HEK293 (cell line): Measurements from ENCODE around the gene BHLHA9.

Source experiments
- CTCF ChIA-PET: fragments of 350-600 bp; formaldehyde crosslinking; extraction: SDS; loops from one replicate; lab custom pipeline; 2021; ENCODE audit warnings: antibody characterized with exemption; lab: Yijun Ruan, JAX
- POLR2A ChIA-PET: fragments of 300-600 bp; formaldehyde crosslinking; extraction: SDS; loops from one replicate; lab custom pipeline; 2020; ENCODE audit warnings: antibody characterized with exemption, inconsistent platforms; lab: Yijun Ruan, JAX
- H3K27ac ChIP-seq: fragments of 200-500 bp; sonication (Bioruptor generic); 2 replicates; pipeline ENCODE4 v1.5.1; 2014; ENCODE audit warnings: low read depth, low read length, control low read depth, inconsistent platforms; ENCODE audit errors: extremely low read depth
- H3K36me3 ChIP-seq, 2 experiments: fragments of 200-500 bp in 1 of 2; sonication (Bioruptor generic) in 1 of 2; 1 replicate in 1 of 2; 2 replicates in 1 of 2; pipeline ENCODE4 v1.5.1; 2014 to 2017; ENCODE audit warnings: inconsistent platforms in 2 of 2, low read length in 2 of 2; ENCODE audit not compliant: control insufficient read depth in 2 of 2, insufficient read depth in 1 of 2
- H3K4me1 ChIP-seq: fragments of 200-500 bp; sonication (Bioruptor generic); 2 replicates; pipeline ENCODE4 v1.5.1; 2014; ENCODE audit warnings: mild to moderate bottlenecking, low read length, inconsistent platforms; ENCODE audit not compliant: control insufficient read depth, insufficient read depth
- H3K4me3 ChIP-seq: 2 replicates; pipeline ENCODE4 v1.5.1; 2011; ENCODE audit warnings: low read depth, mild to moderate bottlenecking, control low read depth, low read length, moderate library complexity
- H3K9me3 ChIP-seq: fragments of 200-500 bp; sonication (Bioruptor generic); 2 replicates; pipeline ENCODE4 v1.5.1; 2014; ENCODE audit warnings: low read depth, low read length, inconsistent platforms; ENCODE audit not compliant: control insufficient read depth, insufficient read depth
- SP3 ChIP-seq: fragments of 450-650 bp; formaldehyde crosslinking; IDR thresholded peaks from 2 replicates; pipeline ENCODE4 v1.5.1; 2016; ENCODE audit warnings: missing biosample characterization, missing genetic modification characterization
- ZNF23 ChIP-seq: fragments of 450-650 bp; formaldehyde crosslinking; IDR thresholded peaks from 2 replicates; pipeline ENCODE4 v1.5.1; 2016; ENCODE audit warnings: missing biosample characterization, missing genetic modification characterization, borderline replicate concordance
- ZNF335 ChIP-seq: fragments of 450-650 bp; formaldehyde crosslinking; conservative IDR thresholded peaks from 2 replicates; pipeline ENCODE4 v1.5.1; 2016; ENCODE audit warnings: missing biosample characterization, missing genetic modification characterization
- ZNF394 ChIP-seq: fragments of 450-650 bp; formaldehyde crosslinking; IDR thresholded peaks from 2 replicates; pipeline ENCODE4 v1.5.1; 2016; ENCODE audit warnings: missing biosample characterization, missing genetic modification characterization, mild to moderate bottlenecking, moderate library complexity, borderline replicate concordance
- ZNF416 ChIP-seq: fragments of 450-650 bp; formaldehyde crosslinking; IDR thresholded peaks from 2 replicates; pipeline ENCODE4 v1.5.1; 2016; ENCODE audit warnings: missing biosample characterization, missing genetic modification characterization
- ZNF555 ChIP-seq: fragments of 450-650 bp; formaldehyde crosslinking; conservative IDR thresholded peaks from 2 replicates; pipeline ENCODE4 v1.5.1; 2017; ENCODE audit warnings: missing biosample characterization, mild to moderate bottlenecking, missing genetic modification characterization, inconsistent platforms
- ZNF560 ChIP-seq: fragments of 450-650 bp; formaldehyde crosslinking; IDR thresholded peaks from 2 replicates; pipeline ENCODE4 v1.5.1; 2017; ENCODE audit warnings: missing biosample characterization, missing genetic modification characterization, borderline replicate concordance
- ZNF747 ChIP-seq: fragments of 450-650 bp; formaldehyde crosslinking; IDR thresholded peaks from 2 replicates; pipeline ENCODE4 v1.5.1; 2016; ENCODE audit warnings: missing biosample characterization, missing genetic modification characterization
- TF ChIP-seq, protein P1 (sequence below): fragments of 450-650 bp; formaldehyde crosslinking; IDR thresholded peaks from 2 replicates; pipeline ENCODE4 v1.5.1; 2016; ENCODE audit warnings: missing biosample characterization, missing genetic modification characterization
- TF ChIP-seq, protein P2 (sequence below): fragments of 450-650 bp; formaldehyde crosslinking; IDR thresholded peaks from 2 replicates; pipeline ENCODE4 v1.5.1; 2016; ENCODE audit warnings: missing biosample characterization, missing genetic modification characterization, low read depth
- TF ChIP-seq, protein P3 (sequence below): fragments of 450-650 bp; formaldehyde crosslinking; IDR thresholded peaks from 2 replicates; pipeline ENCODE4 v1.5.1; 2016; ENCODE audit warnings: missing biosample characterization, missing genetic modification characterization
- TF ChIP-seq, protein P4 (sequence below): fragments of 450-650 bp; formaldehyde crosslinking; IDR thresholded peaks from 2 replicates; pipeline ENCODE4 v1.5.1; 2017; ENCODE audit warnings: missing biosample characterization, missing genetic modification characterization

Gene BHLHA9

DNA sequence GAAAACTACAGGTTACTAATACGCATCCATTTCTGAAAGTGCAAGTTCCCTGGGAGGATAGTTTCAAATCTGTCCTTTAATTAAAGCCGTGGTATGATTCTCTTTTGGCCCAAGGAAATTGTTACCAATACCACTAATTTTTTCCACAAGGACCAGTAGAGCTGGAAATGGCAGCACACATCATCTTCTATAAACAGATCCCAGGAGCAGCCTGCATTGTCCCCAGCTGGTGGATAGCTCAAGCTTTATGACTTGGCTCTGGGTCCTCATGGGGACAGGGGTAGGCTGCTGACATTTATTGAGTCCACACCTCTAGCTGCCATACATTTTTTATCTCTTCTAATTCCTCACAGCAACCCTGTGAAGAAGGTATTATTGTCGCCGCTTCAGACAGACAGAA, 35.8 kb upstream of the BHLHA9 start:
- Histone ChIP-seq H3K27ac (no peak overlapping the region), H3K4me3 (no peak overlapping the region), H3K9me3 (no peaks in the 10 kb centered on the region; the same call in 1 of the 2 replicates), H3K36me3 (no peaks in the 10 kb centered on the region), H3K4me1 (peaks cover 6% of the 10 kb centered on the region)
- POLR2A ChIA-PET: no interaction called here
- TF ChIP-seq ZNF23 (tag by site-specific recombination) (no peak), ZNF335 (tag by site-specific recombination) (0 out of 2 replicates have a peak, but pooled peaks have one; percentile 36), ZNF555 (tag by site-specific recombination) (no peak), ZNF560 (tag by site-specific recombination) (no peak)
- CTCF ChIA-PET: interaction anchor here (0.5 to 0.9 kb wide), 6 partner anchors 25 to 262 kb away, joined by 3 to 4 read pairs (median 3); no protein-coding TSS in a partner anchor

DNA sequence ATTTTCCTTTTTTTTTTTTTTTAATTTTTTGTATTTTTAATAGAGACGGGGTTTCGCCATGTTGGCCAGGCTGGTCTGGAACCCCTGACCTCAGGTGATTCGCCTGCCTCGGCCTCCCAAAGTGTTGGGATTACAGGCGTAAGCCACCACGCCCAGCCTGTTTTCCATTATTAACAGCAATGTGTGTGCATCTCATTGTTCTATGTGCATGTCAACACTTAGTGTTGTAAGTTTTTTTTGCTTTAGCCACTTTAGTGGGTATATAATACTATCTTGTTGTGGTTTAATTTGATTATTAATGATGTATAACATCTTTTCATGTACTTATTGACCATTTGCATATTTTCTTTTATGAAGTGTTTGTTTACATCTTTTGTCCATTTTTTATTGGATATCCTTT, 32.8 kb upstream of the BHLHA9 start:
- Histone ChIP-seq H3K27ac (no peak overlapping the region), H3K4me1 (0 out of 2 replicates have a peak, but pooled peaks cover under 1% of the 10 kb centered on the region), H3K9me3 (no peaks in the 10 kb centered on the region; the same call in 1 of the 2 replicates), H3K36me3 (no peaks in the 10 kb centered on the region), H3K4me3 (no peak overlapping the region)
- TF ChIP-seq ZNF416 (tag by site-specific recombination) (no peak), SP3 (tag by site-specific recombination) (no peak), ZNF747 (tag by site-specific recombination) (no peak), ZNF394 (tag by site-specific recombination) (no peak)
- TF ChIP-seq, protein P1, sequence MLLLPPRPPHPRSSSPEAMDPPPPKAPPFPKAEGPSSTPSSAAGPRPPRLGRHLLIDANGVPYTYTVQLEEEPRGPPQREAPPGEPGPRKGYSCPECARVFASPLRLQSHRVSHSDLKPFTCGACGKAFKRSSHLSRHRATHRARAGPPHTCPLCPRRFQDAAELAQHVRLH (tag by site-specific recombination): 0 out of 2 replicates have a peak, but pooled peaks have one; percentile 23
- TF ChIP-seq, protein P2, sequence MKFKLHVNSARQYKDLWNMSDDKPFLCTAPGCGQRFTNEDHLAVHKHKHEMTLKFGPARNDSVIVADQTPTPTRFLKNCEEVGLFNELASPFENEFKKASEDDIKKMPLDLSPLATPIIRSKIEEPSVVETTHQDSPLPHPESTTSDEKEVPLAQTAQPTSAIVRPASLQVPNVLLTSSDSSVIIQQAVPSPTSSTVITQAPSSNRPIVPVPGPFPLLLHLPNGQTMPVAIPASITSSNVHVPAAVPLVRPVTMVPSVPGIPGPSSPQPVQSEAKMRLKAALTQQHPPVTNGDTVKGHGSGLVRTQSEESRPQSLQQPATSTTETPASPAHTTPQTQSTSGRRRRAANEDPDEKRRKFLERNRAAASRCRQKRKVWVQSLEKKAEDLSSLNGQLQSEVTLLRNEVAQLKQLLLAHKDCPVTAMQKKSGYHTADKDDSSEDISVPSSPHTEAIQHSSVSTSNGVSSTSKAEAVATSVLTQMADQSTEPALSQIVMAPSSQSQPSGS (tag by site-specific recombination): no peak
- POLR2A ChIA-PET: no interaction called here
- CTCF ChIA-PET: no interaction called here

DNA sequence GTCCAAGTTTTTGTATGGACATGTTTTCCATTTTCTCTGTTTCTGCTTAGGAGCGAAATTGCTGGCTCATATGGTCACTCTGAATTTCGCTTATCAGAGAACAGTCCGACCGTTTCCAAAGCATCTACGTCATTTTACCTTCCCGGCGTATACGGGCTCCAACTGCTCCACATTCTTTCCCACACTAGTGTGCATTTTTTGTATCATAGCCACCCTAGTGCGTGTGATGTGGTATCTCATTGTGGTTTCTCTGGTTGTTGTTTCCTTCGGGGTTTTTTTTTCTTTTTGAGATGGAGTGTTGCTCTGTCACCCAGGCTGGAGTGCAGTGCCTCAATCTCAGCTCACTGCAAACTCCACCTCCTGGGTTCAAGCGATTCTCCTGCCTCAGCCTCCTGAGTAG, 31.0 kb upstream of the BHLHA9 start:
- ChIA-PET CTCF (no interaction called here), POLR2A (interaction anchor here (1.0 kb wide), 1 partner anchor 10 kb away, joined by 3 read pairs; no protein-coding TSS in a partner anchor)
- TF ChIP-seq, protein P3, sequence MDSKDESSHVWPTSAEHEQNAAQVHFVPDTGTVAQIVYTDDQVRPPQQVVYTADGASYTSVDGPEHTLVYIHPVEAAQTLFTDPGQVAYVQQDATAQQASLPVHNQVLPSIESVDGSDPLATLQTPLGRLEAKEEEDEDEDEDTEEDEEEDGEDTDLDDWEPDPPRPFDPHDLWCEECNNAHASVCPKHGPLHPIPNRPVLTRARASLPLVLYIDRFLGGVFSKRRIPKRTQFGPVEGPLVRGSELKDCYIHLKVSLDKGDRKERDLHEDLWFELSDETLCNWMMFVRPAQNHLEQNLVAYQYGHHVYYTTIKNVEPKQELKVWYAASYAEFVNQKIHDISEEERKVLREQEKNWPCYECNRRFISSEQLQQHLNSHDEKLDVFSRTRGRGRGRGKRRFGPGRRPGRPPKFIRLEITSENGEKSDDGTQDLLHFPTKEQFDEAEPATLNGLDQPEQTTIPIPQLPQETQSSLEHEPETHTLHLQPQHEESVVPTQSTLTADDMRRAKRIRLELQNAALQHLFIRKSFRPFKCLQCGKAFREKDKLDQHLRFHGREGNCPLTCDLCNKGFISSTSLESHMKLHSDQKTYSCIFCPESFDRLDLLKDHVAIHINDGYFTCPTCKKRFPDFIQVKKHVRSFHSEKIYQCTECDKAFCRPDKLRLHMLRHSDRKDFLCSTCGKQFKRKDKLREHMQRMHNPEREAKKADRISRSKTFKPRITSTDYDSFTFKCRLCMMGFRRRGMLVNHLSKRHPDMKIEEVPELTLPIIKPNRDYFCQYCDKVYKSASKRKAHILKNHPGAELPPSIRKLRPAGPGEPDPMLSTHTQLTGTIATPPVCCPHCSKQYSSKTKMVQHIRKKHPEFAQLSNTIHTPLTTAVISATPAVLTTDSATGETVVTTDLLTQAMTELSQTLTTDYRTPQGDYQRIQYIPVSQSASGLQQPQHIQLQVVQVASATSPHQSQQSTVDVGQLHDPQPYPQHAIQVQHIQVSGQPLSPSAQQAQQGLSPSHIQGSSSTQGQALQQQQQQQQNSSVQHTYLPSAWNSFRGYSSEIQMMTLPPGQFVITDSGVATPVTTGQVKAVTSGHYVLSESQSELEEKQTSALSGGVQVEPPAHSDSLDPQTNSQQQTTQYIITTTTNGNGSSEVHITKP: no peak
- TF ChIP-seq, protein P4, sequence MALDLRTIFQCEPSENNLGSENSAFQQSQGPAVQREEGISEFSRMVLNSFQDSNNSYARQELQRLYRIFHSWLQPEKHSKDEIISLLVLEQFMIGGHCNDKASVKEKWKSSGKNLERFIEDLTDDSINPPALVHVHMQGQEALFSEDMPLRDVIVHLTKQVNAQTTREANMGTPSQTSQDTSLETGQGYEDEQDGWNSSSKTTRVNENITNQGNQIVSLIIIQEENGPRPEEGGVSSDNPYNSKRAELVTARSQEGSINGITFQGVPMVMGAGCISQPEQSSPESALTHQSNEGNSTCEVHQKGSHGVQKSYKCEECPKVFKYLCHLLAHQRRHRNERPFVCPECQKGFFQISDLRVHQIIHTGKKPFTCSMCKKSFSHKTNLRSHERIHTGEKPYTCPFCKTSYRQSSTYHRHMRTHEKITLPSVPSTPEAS: no peak
- no peak overlapping the region for H3K27ac ChIP-seq
- no peaks in the 10 kb centered on the region for H3K36me3 ChIP-seq
- no peaks in the 10 kb centered on the region; the same call in 1 of the 2 replicates for H3K9me3 ChIP-seq
- H3K4me3 ChIP-seq: no peak overlapping the region
- H3K4me1 ChIP-seq: no peaks in the 10 kb centered on the region
